Karpas-422 (cell line): ENCODE measurements around the gene SVIL. TPM values are rescaled to one million over a fixed set of nuclear protein-coding genes. Genes with fewer than 3 reads are reported as not detected.
"Not testable (repeated sequence)": the region's sequence is repeated elsewhere in the genome, so short reads cannot be mapped to it uniquely, and the experiment has no call there.

Experiments
- DNase-seq: peaks from one replicate; pipeline ENCODE4 v3.0.0-alpha.2; 2015
- H2AFZ ChIP-seq: fragments of 200-600 bp; sonication (generic); 2 replicates; pipeline ENCODE4 v1.6.1; 2014; ENCODE audit warnings: antibody characterized with exemption, low read length, mixed read lengths
- H3K27ac ChIP-seq: fragments of 200-600 bp; sonication (generic); 2 replicates; pipeline ENCODE4 v1.5.1; 2014; ENCODE audit warnings: mild to moderate bottlenecking, low read length, moderate library complexity
- H3K27me3 ChIP-seq: fragments of 200-600 bp; sonication (generic); 2 replicates; pipeline ENCODE4 v1.6.1; 2014; ENCODE audit warnings: low read length, mixed read lengths
- H3K36me3 ChIP-seq: fragments of 200-600 bp; sonication (generic); 2 replicates; pipeline ENCODE4 v1.6.1; 2014; ENCODE audit warnings: low read length, mixed read lengths; ENCODE audit not compliant: insufficient read depth
- H3K4me1 ChIP-seq: fragments of 200-600 bp; sonication (generic); 2 replicates; pipeline ENCODE4 v1.6.1; 2014; ENCODE audit warnings: mild to moderate bottlenecking, low read length, mixed read lengths
- H3K4me2 ChIP-seq: fragments of 200-600 bp; sonication (generic); 2 replicates; pipeline ENCODE4 v1.6.1; 2014; ENCODE audit warnings: low read length, low read depth, mild to moderate bottlenecking; ENCODE audit not compliant: poor library complexity, severe bottlenecking
- H3K4me3 ChIP-seq: fragments of 200-600 bp; sonication (generic); 2 replicates; pipeline ENCODE4 v1.5.1; 2014; ENCODE audit warnings: mild to moderate bottlenecking, antibody characterized with exemption, low read length, mixed read lengths
- H3K79me2 ChIP-seq: fragments of 200-600 bp; sonication (generic); 2 replicates; pipeline ENCODE4 v1.6.1; 2014; ENCODE audit warnings: mild to moderate bottlenecking, low read length, mixed read lengths
- H3K9ac ChIP-seq: fragments of 200-600 bp; sonication (generic); 2 replicates; pipeline ENCODE4 v1.6.0; 2014; ENCODE audit warnings: low read length
- H3K9me2 ChIP-seq: fragments of 200-600 bp; sonication (generic), shearing (Covaris generic); replicated peaks from 2 replicates; pipeline ENCODE4 v1.6.0; 2014; ENCODE audit warnings: mild to moderate bottlenecking, low read length, moderate library complexity; ENCODE audit not compliant: insufficient read depth
- H3K9me3 ChIP-seq: fragments of 300-700, 200-600 bp; sonication (generic); 2 replicates; pipeline ENCODE4 v1.6.1; 2014; ENCODE audit warnings: low read length, mixed read lengths
- H4K20me1 ChIP-seq: fragments of 200-600 bp; sonication (generic); 2 replicates; pipeline ENCODE4 v1.6.1; 2014; ENCODE audit warnings: mild to moderate bottlenecking, antibody characterized with exemption, low read length, low read depth; ENCODE audit not compliant: insufficient read depth
- total RNA-seq: library from RNA; depleted of rRNA; stranded (reverse); fragments of >200 nt; shearing (Covaris generic); gene quantifications from 2 replicates; pipeline ENCODE4 v1.2.3, GENCODE V29; 2014; ENCODE audit warnings: low replicate concordance

The SVIL gene
- total RNA-seq, 1 experiment from 2014 or later: not detected

DNA sequence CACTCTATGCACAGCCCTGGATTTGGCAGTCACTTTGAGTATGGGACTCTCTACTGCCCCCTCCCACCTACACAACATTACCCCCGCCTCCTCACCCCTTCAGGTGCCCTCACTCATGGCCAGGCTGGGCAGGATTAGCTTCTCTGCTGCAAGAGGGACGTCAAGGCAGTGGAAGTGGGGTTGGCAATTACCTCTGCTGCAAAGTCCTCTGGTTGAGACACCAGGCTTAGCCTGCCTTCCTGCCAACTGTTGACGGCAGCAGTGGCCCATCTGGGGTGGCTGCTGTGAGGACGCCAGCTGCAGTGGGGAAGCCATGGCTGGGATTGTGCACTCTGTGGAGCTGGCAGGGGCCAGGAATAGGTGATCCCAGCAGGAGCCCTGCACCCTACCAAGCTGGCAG, 26.7 kb downstream of the SVIL start:
- Histone ChIP-seq H3K4me2 (no peak overlapping the region), H2AFZ (no peak overlapping the region), H3K27me3 (no peaks in the 10 kb centered on the region), H3K9me2 (no peaks in the 10 kb centered on the region), H3K4me1 (no peaks in the 10 kb centered on the region), H3K79me2 (no peaks in the 10 kb centered on the region), H3K9me3 (no peaks in the 10 kb centered on the region), H3K4me3 (no peak overlapping the region), H3K36me3 (no peaks in the 10 kb centered on the region), H3K27ac (no peak overlapping the region), H3K9ac (no peak overlapping the region), H4K20me1 (no peaks in the 10 kb centered on the region)
- no peak for DNase-seq

DNA sequence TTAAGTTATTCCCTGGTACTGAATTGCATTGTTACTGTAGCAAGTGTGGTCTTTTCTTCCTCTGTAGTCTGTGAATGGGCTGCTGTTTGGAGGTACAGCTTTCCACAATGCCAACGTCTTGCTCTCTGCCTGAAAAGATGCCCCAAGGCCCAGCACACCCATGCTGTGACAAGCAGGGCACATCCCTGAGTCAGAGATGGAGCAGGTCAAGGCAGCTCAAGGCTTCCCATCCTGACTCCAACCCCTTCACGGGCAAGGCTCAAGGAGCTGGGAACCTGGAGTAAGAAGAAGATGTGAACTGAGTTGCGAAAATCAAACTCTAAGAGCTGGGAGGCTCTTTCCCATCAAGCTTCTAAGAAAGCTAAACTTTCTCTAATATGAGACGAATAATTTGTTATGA, 27.2 kb downstream of the SVIL start:
- H3K27me3 ChIP-seq: no peaks in the 10 kb centered on the region
- no peaks in the 10 kb centered on the region for H3K4me1 ChIP-seq
- no peaks in the 10 kb centered on the region for H4K20me1 ChIP-seq
- no peak overlapping the region for H3K27ac ChIP-seq
- no peak overlapping the region for H2AFZ ChIP-seq
- H3K36me3 ChIP-seq: no peaks in the 10 kb centered on the region
- H3K4me2 ChIP-seq: no peak overlapping the region
- H3K4me3 ChIP-seq: no peak overlapping the region
- H3K9ac ChIP-seq: no peak overlapping the region
- H3K79me2 ChIP-seq: no peaks in the 10 kb centered on the region
- H3K9me3 ChIP-seq: no peaks in the 10 kb centered on the region
- no peaks in the 10 kb centered on the region for H3K9me2 ChIP-seq
- DNase-seq: no peak

- H3K9ac ChIP-seq, H3K9me2 ChIP-seq, H3K9me3 ChIP-seq, H3K4me1 ChIP-seq, H3K36me3 ChIP-seq, DNase-seq, H4K20me1 ChIP-seq, H3K79me2 ChIP-seq, H3K4me2 ChIP-seq, H2AFZ ChIP-seq, H3K27ac ChIP-seq, H3K27me3 ChIP-seq, H3K4me3 ChIP-seq: not testable (repeated sequence)
These were observed 28.1 kb downstream of the SVIL start for GRCh38 chr10:29606693-29607092.

DNA sequence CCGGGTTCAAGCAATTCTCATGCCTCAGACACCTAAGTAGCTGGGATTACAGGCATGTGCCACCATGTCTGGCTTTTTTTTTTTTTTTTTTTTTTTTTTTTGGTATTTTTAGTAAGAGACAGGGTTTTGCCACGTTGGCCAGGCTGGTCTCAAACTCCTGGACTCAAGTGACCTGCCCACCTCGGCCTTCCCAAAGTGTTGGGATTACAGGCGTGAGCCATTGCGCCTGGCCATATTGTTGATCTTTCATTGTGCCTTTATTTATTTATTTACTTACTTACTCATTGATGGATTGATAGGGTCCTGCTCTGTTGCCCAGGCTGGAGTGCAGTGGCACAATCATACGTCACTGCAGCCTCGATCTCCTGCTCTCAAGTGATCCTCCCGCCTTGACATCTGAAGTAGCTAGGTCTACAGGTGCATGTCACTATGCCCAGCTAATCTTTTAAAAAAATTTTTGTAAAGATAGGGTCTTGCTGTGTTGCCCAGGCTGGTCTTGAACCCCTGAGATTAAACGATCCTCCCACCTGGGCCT, 30.4 kb downstream of the SVIL start:
- Histone ChIP-seq H2AFZ (no peak overlapping the region), H3K9ac (no peak overlapping the region), H3K4me3 (no peak overlapping the region), H3K4me1 (no peaks in the 10 kb centered on the region), H3K36me3 (no peaks in the 10 kb centered on the region), H4K20me1 (no peaks in the 10 kb centered on the region), H3K9me3 (no peaks in the 10 kb centered on the region), H3K27me3 (no peaks in the 10 kb centered on the region), H3K79me2 (no peaks in the 10 kb centered on the region), H3K9me2 (no peaks in the 10 kb centered on the region), H3K4me2 (no peak overlapping the region), H3K27ac (no peak overlapping the region)
- no peak for DNase-seq

GRCh38 chr10:29603223-29603896, 31.4 kb downstream of the SVIL start:
- H3K36me3 ChIP-seq: no peaks in the 10 kb centered on the region
- no peaks in the 10 kb centered on the region for H4K20me1 ChIP-seq
- no peak overlapping the region for H3K27ac ChIP-seq
- H3K9me2 ChIP-seq: no peaks in the 10 kb centered on the region
- no peaks in the 10 kb centered on the region for H3K27me3 ChIP-seq
- H3K79me2 ChIP-seq: no peaks in the 10 kb centered on the region
- H2AFZ ChIP-seq: no peak overlapping the region
- no peak for DNase-seq
- no peaks in the 10 kb centered on the region for H3K9me3 ChIP-seq
- no peak overlapping the region for H3K9ac ChIP-seq
- H3K4me3 ChIP-seq: no peak overlapping the region
- H3K4me1 ChIP-seq: no peaks in the 10 kb centered on the region
- no peak overlapping the region for H3K4me2 ChIP-seq

- no peaks in the 10 kb centered on the region for H3K36me3 ChIP-seq
- H3K4me2 ChIP-seq: no peak overlapping the region
- no peak overlapping the region for H3K4me3 ChIP-seq
- no peak for DNase-seq
- H2AFZ ChIP-seq: no peak overlapping the region
- H4K20me1 ChIP-seq: no peaks in the 10 kb centered on the region
- H3K9ac ChIP-seq: no peak overlapping the region
- no peaks in the 10 kb centered on the region for H3K4me1 ChIP-seq
- H3K27me3 ChIP-seq: no peaks in the 10 kb centered on the region
- no peaks in the 10 kb centered on the region for H3K79me2 ChIP-seq
- no peaks in the 10 kb centered on the region for H3K9me2 ChIP-seq
- no peak overlapping the region for H3K27ac ChIP-seq
- H3K9me3 ChIP-seq: no peaks in the 10 kb centered on the region
These were observed 34.0 kb downstream of the SVIL start for GRCh38 chr10:29600821-29601220.

DNA sequence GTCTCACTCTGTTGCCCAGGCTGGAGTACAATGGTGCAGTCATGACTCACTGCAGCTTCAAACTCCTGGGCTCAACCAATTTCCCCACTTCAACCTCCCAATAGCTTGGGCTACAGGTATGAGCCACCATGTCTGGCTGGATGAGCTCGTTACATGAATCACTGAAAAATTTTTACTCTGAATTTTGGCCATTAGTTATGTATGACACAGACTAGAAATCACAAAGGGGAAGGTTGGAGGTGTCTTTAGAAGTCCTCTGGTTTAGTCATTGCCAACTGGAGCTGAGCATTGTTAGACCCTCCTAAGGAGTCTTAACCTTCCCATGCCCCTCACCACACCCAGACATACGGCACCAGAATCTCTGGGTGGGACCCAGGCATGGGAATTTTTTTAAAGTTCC, 34.7 kb downstream of the SVIL start:
- H3K4me1 ChIP-seq: no peaks in the 10 kb centered on the region
- H3K36me3 ChIP-seq: no peaks in the 10 kb centered on the region
- no peaks in the 10 kb centered on the region for H3K27me3 ChIP-seq
- H3K27ac ChIP-seq: no peak overlapping the region
- no peaks in the 10 kb centered on the region for H4K20me1 ChIP-seq
- H3K4me3 ChIP-seq: no peak overlapping the region
- no peaks in the 10 kb centered on the region for H3K9me3 ChIP-seq
- no peaks in the 10 kb centered on the region for H3K79me2 ChIP-seq
- H2AFZ ChIP-seq: no peak overlapping the region
- DNase-seq: no peak
- no peak overlapping the region for H3K9ac ChIP-seq
- no peak overlapping the region for H3K4me2 ChIP-seq
- no peaks in the 10 kb centered on the region for H3K9me2 ChIP-seq

GRCh38 chr10:29598851-29599311, 35.9 kb downstream of the SVIL start:
- Histone ChIP-seq H3K4me3 (no peak overlapping the region), H3K9ac (no peak overlapping the region), H3K36me3 (no peaks in the 10 kb centered on the region), H3K4me1 (no peaks in the 10 kb centered on the region), H3K9me2 (no peaks in the 10 kb centered on the region), H3K27me3 (no peaks in the 10 kb centered on the region), H3K79me2 (no peaks in the 10 kb centered on the region), H4K20me1 (no peaks in the 10 kb centered on the region), H2AFZ (no peak overlapping the region), H3K27ac (no peak overlapping the region), H3K4me2 (no peak overlapping the region), H3K9me3 (no peaks in the 10 kb centered on the region)
- DNase-seq: no peak
